ENCODE measurements around the gene VPS35. TPM values are rescaled to one million over a fixed set of nuclear protein-coding genes. Genes with fewer than 3 reads are reported as not detected.

VPS35 gene
- total RNA-seq, 4 donors from 2014 or later = 48.1 to 96.2 (median 56.1) TPM

- H3K4me1 ChIP-seq = peaks cover 4 to 33% (median 20%) of the 10 kb centered on the region in 4 donors
- H3K27me3 ChIP-seq = no peaks in the 10 kb centered on the region
- H3K4me3 ChIP-seq = peak overlapping the region; percentile 63 to 94 (median 83)
- peak overlapping the region; percentile 91 to 95 (median 93) for H3K27ac ChIP-seq
- TF ChIP-seq POLR2A (IDR thresholded peaks at IDR 0.05) = no peak
- TF ChIP-seq CTCF (IDR thresholded peaks at IDR 0.05) = no peak
- H3K36me3 ChIP-seq = no peaks in the 10 kb centered on the region
- peak in 2 of 3 donors; percentile 52 to 54 for DNase-seq
- H3K9me3 ChIP-seq = no peaks in the 10 kb centered on the region
Measured at GRCh38 chr16:46690281-46691178, 1.6 kb upstream of the VPS35 start.

GRCh38 chr16:46689365-46690280, 645 bp upstream of the VPS35 start, which contains the start of gene ORC6:
ORC6 (plus strand) TSS chr16:46689659; CDS start chr16:46689706, 47 bp downstream.
- Histone ChIP-seq H3K4me3 (peak within 1 kb of the TSS; percentile 63 to 94 (median 83)), H3K27ac (peak within 1 kb of the TSS; percentile 91 to 95 (median 93)), H3K36me3 (no peaks in the 10 kb centered on the region), H3K27me3 (no peaks in the 10 kb centered on the region), H3K4me1 (peaks cover 4 to 33% (median 20%) of the 10 kb centered on the region in 4 donors), H3K9me3 (no peaks in the 10 kb centered on the region)
- DNase-seq = peak; percentile 99
- TF ChIP-seq POLR2A (IDR thresholded peaks at IDR 0.05) (peak in 1 of 2 donors; percentile 27), CTCF (IDR thresholded peaks at IDR 0.05) (peak in 3 of 6 experiments; percentile 27 to 47 (median 44))

GRCh38 chr16:46688101-46688653, 801 bp downstream of the VPS35 start:
- Histone ChIP-seq H3K27me3 (no peaks in the 10 kb centered on the region), H3K4me3 (peak overlapping the region; percentile 63 to 94 (median 83)), H3K27ac (peak overlapping the region; percentile 91 to 95 (median 93)), H3K4me1 (peaks cover 4 to 42% (median 20%) of the 10 kb centered on the region in 4 donors), H3K36me3 (no peaks in the 10 kb centered on the region), H3K9me3 (no peaks in the 10 kb centered on the region)
- DNase-seq = peak in 2 of 3 donors; percentile 62 to 75
- peak in 1 of 6 experiments; percentile 28 for TF ChIP-seq CTCF (IDR thresholded peaks at IDR 0.05)
- TF ChIP-seq POLR2A (IDR thresholded peaks at IDR 0.05) = no peak

- TF ChIP-seq CTCF (IDR thresholded peaks at IDR 0.05) (no peak), POLR2A (IDR thresholded peaks at IDR 0.05) (no peak)
- Histone ChIP-seq H3K9me3 (no peaks in the 10 kb centered on the region), H3K27ac (peak overlapping the region in 2 of 4 donors; percentile 94 to 95), H3K27me3 (no peaks in the 10 kb centered on the region), H3K4me1 (peaks cover 4 to 43% (median 20%) of the 10 kb centered on the region in 4 donors), H3K4me3 (peak overlapping the region in 2 of 4 donors; percentile 75 to 91), H3K36me3 (no peaks in the 10 kb centered on the region)
- no peak for DNase-seq
Measured at GRCh38 chr16:46687486-46687885, 1.5 kb downstream of the VPS35 start.
